ENCODE data around the gene SIPA1L3. TPM values are rescaled to one million over a fixed set of nuclear protein-coding genes. Genes with fewer than 3 reads are reported as not detected.

SIPA1L3 gene
- total RNA-seq, 1 donor from 2014 or later, result 26.9 TPM

- Histone ChIP-seq H2AFZ (ENCODE audit: low read depth, low read length) (no peak overlapping the region), H4K20me1 (ENCODE audit: insufficient read depth, low read length) (peaks cover 15% of the 10 kb centered on the region), H3K9me3 (ENCODE audit: insufficient read depth, low read depth, low read length) (no peaks in the 10 kb centered on the region), H3K27ac (ENCODE audit: low read depth, low read length) (no peak overlapping the region), H3K4me1 (ENCODE audit: insufficient read depth, low read length) (peaks cover 21% of the 10 kb centered on the region), H3K9ac (ENCODE audit: low read length) (no peak overlapping the region), H3K4me3 (ENCODE audit: insufficient read depth, low read depth, low read length) (no peak overlapping the region), H3K79me2 (ENCODE audit: insufficient read depth, low read length) (no peaks in the 10 kb centered on the region), H3K4me2 (ENCODE audit: low read length) (no peak overlapping the region), H3K36me3 (ENCODE audit: insufficient read depth, low read length) (peaks cover 5% of the 10 kb centered on the region), H3K27me3 (ENCODE audit: insufficient read depth, low read length) (no peaks in the 10 kb centered on the region)
- Mint-ChIP-seq H3K9me3 (ENCODE audit: unreplicated experiment) (peaks cover 2% of the 10 kb centered on the region), H3K27ac (ENCODE audit: unreplicated experiment) (no peak overlapping the region), H3K36me3 (ENCODE audit: low read depth, unreplicated experiment) (peaks cover 5% of the 10 kb centered on the region), H3K4me3 (ENCODE audit: unreplicated experiment) (no peak overlapping the region), H3K4me1 (ENCODE audit: low read depth, unreplicated experiment) (peaks cover 8% of the 10 kb centered on the region), H3K27me3 (ENCODE audit: low read depth, unreplicated experiment) (peaks cover 5% of the 10 kb centered on the region)
- TF ChIP-seq EZH2 (IDR thresholded peaks at IDR 0.05; ENCODE audit: insufficient read depth, low read length), result no peak
- no peak for TF ChIP-seq CTCF (IDR thresholded peaks at IDR 0.05; ENCODE audit: insufficient read depth, low read depth, low read length)
- DNase-seq (ENCODE audit: low read depth) (no peak), FAIRE-seq (no peak)
Measured at GRCh38 chr19:38206006-38206745, 299.2 kb downstream of the SIPA1L3 start.

- FAIRE-seq (no peak), DNase-seq (ENCODE audit: low read depth) (no peak)
- Mint-ChIP-seq H3K36me3 (ENCODE audit: low read depth, unreplicated experiment) (no peaks in the 10 kb centered on the region), H3K9me3 (ENCODE audit: unreplicated experiment) (no peaks in the 10 kb centered on the region), H3K27ac (ENCODE audit: unreplicated experiment) (no peak overlapping the region), H3K27me3 (ENCODE audit: low read depth, unreplicated experiment) (peaks cover 3% of the 10 kb centered on the region), H3K4me1 (ENCODE audit: low read depth, unreplicated experiment) (peaks cover 8% of the 10 kb centered on the region), H3K4me3 (ENCODE audit: unreplicated experiment) (peak overlapping the region; percentile 20)
- H3K9me3 ChIP-seq (ENCODE audit: insufficient read depth, low read depth, low read length), result no peaks in the 10 kb centered on the region
- peaks cover 21% of the 10 kb centered on the region for H3K4me1 ChIP-seq (ENCODE audit: insufficient read depth, low read length)
- H3K9ac ChIP-seq (ENCODE audit: low read length), result no peak overlapping the region
- H2AFZ ChIP-seq (ENCODE audit: low read depth, low read length), result no peak overlapping the region
- no peak overlapping the region for H3K27ac ChIP-seq (ENCODE audit: low read depth, low read length)
- no peaks in the 10 kb centered on the region for H3K79me2 ChIP-seq (ENCODE audit: insufficient read depth, low read length)
- H3K36me3 ChIP-seq (ENCODE audit: insufficient read depth, low read length), result peaks cover 5% of the 10 kb centered on the region
- TF ChIP-seq EZH2 (IDR thresholded peaks at IDR 0.05; ENCODE audit: insufficient read depth, low read length) (no peak), CTCF (IDR thresholded peaks at IDR 0.05; ENCODE audit: insufficient read depth, low read depth, low read length) (no peak)
- H3K4me3 ChIP-seq (ENCODE audit: insufficient read depth, low read depth, low read length), result no peak overlapping the region
- no peak overlapping the region for H3K4me2 ChIP-seq (ENCODE audit: low read length)
- H4K20me1 ChIP-seq (ENCODE audit: insufficient read depth, low read length), result peaks cover 15% of the 10 kb centered on the region
- H3K27me3 ChIP-seq (ENCODE audit: insufficient read depth, low read length), result no peaks in the 10 kb centered on the region
Measured at GRCh38 chr19:38206928-38207327, 299.9 kb downstream of the SIPA1L3 start.

- Histone ChIP-seq H3K27ac (ENCODE audit: low read depth, low read length) (no peak overlapping the region), H3K9ac (ENCODE audit: low read length) (no peak overlapping the region), H4K20me1 (ENCODE audit: insufficient read depth, low read length) (peaks cover 15% of the 10 kb centered on the region), H2AFZ (ENCODE audit: low read depth, low read length) (no peak overlapping the region), H3K36me3 (ENCODE audit: insufficient read depth, low read length) (peaks cover 5% of the 10 kb centered on the region), H3K4me3 (ENCODE audit: insufficient read depth, low read depth, low read length) (no peak overlapping the region), H3K4me1 (ENCODE audit: insufficient read depth, low read length) (peaks cover 21% of the 10 kb centered on the region), H3K79me2 (ENCODE audit: insufficient read depth, low read length) (no peaks in the 10 kb centered on the region), H3K9me3 (ENCODE audit: insufficient read depth, low read depth, low read length) (no peaks in the 10 kb centered on the region), H3K4me2 (ENCODE audit: low read length) (no peak overlapping the region), H3K27me3 (ENCODE audit: insufficient read depth, low read length) (no peaks in the 10 kb centered on the region)
- no peak overlapping the region for H3K27ac Mint-ChIP-seq (ENCODE audit: unreplicated experiment)
- no peak for TF ChIP-seq CTCF (IDR thresholded peaks at IDR 0.05; ENCODE audit: insufficient read depth, low read depth, low read length)
- no peak for TF ChIP-seq EZH2 (IDR thresholded peaks at IDR 0.05; ENCODE audit: insufficient read depth, low read length)
- H3K36me3 Mint-ChIP-seq (ENCODE audit: low read depth, unreplicated experiment), result no peaks in the 10 kb centered on the region
- H3K4me3 Mint-ChIP-seq (ENCODE audit: unreplicated experiment), result no peak overlapping the region
- H3K27me3 Mint-ChIP-seq (ENCODE audit: low read depth, unreplicated experiment), result peaks cover 3% of the 10 kb centered on the region
- FAIRE-seq (no peak), DNase-seq (ENCODE audit: low read depth) (no peak)
- no peaks in the 10 kb centered on the region for H3K9me3 Mint-ChIP-seq (ENCODE audit: unreplicated experiment)
- peaks cover 8% of the 10 kb centered on the region for H3K4me1 Mint-ChIP-seq (ENCODE audit: low read depth, unreplicated experiment)
Measured at GRCh38 chr19:38207543-38207942, 300.5 kb downstream of the SIPA1L3 start.
